Activated T-helper 2 cell treated with anti-CD3 and anti-CD28 coated beads, Interferon-gamma antibody, Interleukin-2, Interleukin-4, amounts not matched to agents 10 μg/mL and 5 μg/mL and 100 μg/mL, durations not matched to agents 14 hours and 24 hours and 36 hours (primary cell): ENCODE measurements around the gene CCL7. TPM values are rescaled to one million over a fixed set of nuclear protein-coding genes. Genes with fewer than 3 reads are reported as not detected.

ENCODE experiments used
- DNase-seq: peaks from one replicate; pipeline ENCODE4 v3.0.0; 2021; ENCODE audit warnings: low spot score
- H3K27ac Mint-ChIP-seq: one replicate; pipeline ENCODE4 v1.8.0; 2021; ENCODE audit warnings: mixed read lengths
- H3K27me3 Mint-ChIP-seq: one replicate; pipeline ENCODE4 v1.8.0; 2021; ENCODE audit warnings: low read depth, mixed read lengths
- H3K36me3 Mint-ChIP-seq: one replicate; pipeline ENCODE4 v1.8.0; 2021; ENCODE audit warnings: low read depth, mixed read lengths
- H3K4me1 Mint-ChIP-seq: one replicate; pipeline ENCODE4 v1.8.0; 2021; ENCODE audit warnings: low read depth, mixed read lengths
- H3K4me3 Mint-ChIP-seq: one replicate; pipeline ENCODE4 v1.8.0; 2021; ENCODE audit warnings: low read depth, mild to moderate bottlenecking, moderate library complexity, mixed read lengths
- H3K9me3 Mint-ChIP-seq: one replicate; pipeline ENCODE4 v1.8.0; 2021; ENCODE audit warnings: mixed read lengths
- intact Hi-C: fragments of 100-400 bp; cut with micrococcal nuclease; formaldehyde crosslinking; loops from one replicate; pipeline ENCODE4 v1.15.1; 2023
- total RNA-seq: library from RNA; stranded (reverse); gene quantifications from 2 replicates; pipeline ENCODE4 v1.2.3, GENCODE V29; 2022

The CCL7 gene
- total RNA-seq, 1 donor from 2014 or later: not detected

- Mint-ChIP-seq H3K4me3 (no peak overlapping the region), H3K27me3 (peaks cover 19% of the 10 kb centered on the region), H3K4me1 (no peaks in the 10 kb centered on the region), H3K27ac (no peak overlapping the region), H3K9me3 (no peaks in the 10 kb centered on the region), H3K36me3 (no peaks in the 10 kb centered on the region)
- intact Hi-C loops: no loop called here
- DNase-seq: no peak
These were observed 33.6 kb upstream of the CCL7 start for GRCh38 chr17:34236281-34236892.

- Mint-ChIP-seq H3K4me3 (no peak overlapping the region), H3K27me3 (peaks cover 23% of the 10 kb centered on the region)
These were observed 32.6 kb upstream of the CCL7 start for GRCh38 chr17:34237458-34237857.

GRCh38 chr17:34241062-34241461 lies 29.0 kb upstream of the CCL7 start:
- Mint-ChIP-seq H3K36me3 (no peaks in the 10 kb centered on the region), H3K4me3 (no peak overlapping the region), H3K4me1 (no peaks in the 10 kb centered on the region), H3K9me3 (no peaks in the 10 kb centered on the region), H3K27me3 (peaks cover 11% of the 10 kb centered on the region), H3K27ac (no peak overlapping the region)
- DNase-seq: no peak
- intact Hi-C loops: no loop called here

More at GRCh38 chr17:34237458-34237857, 32.6 kb upstream of the CCL7 start:
- intact Hi-C loops: no loop called here
- Mint-ChIP-seq H3K4me1 (no peaks in the 10 kb centered on the region), H3K9me3 (no peaks in the 10 kb centered on the region), H3K36me3 (no peaks in the 10 kb centered on the region), H3K27ac (no peak overlapping the region)
- no peak for DNase-seq

- Mint-ChIP-seq H3K27me3 (peaks cover 11% of the 10 kb centered on the region), H3K36me3 (no peaks in the 10 kb centered on the region), H3K9me3 (no peaks in the 10 kb centered on the region), H3K27ac (no peak overlapping the region), H3K4me1 (no peaks in the 10 kb centered on the region), H3K4me3 (no peak overlapping the region)
- intact Hi-C loops: no loop called here
- no peak for DNase-seq
These were observed 27.2 kb upstream of the CCL7 start for GRCh38 chr17:34242587-34243363.

- H3K4me3 Mint-ChIP-seq: no peak overlapping the region
- H3K9me3 Mint-ChIP-seq: no peaks in the 10 kb centered on the region
- no peak overlapping the region for H3K27ac Mint-ChIP-seq
- no peaks in the 10 kb centered on the region for H3K4me1 Mint-ChIP-seq
- DNase-seq: no peak
- H3K36me3 Mint-ChIP-seq: no peaks in the 10 kb centered on the region
- intact Hi-C loops: no loop called here
- peaks cover 11% of the 10 kb centered on the region for H3K27me3 Mint-ChIP-seq
These were observed 26.4 kb upstream of the CCL7 start for GRCh38 chr17:34243364-34244320.

GRCh38 chr17:34245351-34245905 lies 24.6 kb upstream of the CCL7 start:
- intact Hi-C loops: no loop called here
- no peak overlapping the region for H3K27ac Mint-ChIP-seq
- no peaks in the 10 kb centered on the region for H3K36me3 Mint-ChIP-seq
- DNase-seq: no peak
- H3K4me1 Mint-ChIP-seq: no peaks in the 10 kb centered on the region
- no peak overlapping the region for H3K4me3 Mint-ChIP-seq
- H3K27me3 Mint-ChIP-seq: peaks cover 9% of the 10 kb centered on the region
- H3K9me3 Mint-ChIP-seq: no peaks in the 10 kb centered on the region

- peaks cover 11% of the 10 kb centered on the region for H3K27me3 Mint-ChIP-seq
These were observed 23.6 kb upstream of the CCL7 start for GRCh38 chr17:34246446-34246845.

GRCh38 chr17:34246881-34247280 lies 23.1 kb upstream of the CCL7 start:
- Mint-ChIP-seq H3K27ac (no peak overlapping the region), H3K4me1 (no peaks in the 10 kb centered on the region), H3K4me3 (no peak overlapping the region), H3K27me3 (peaks cover 10% of the 10 kb centered on the region), H3K9me3 (no peaks in the 10 kb centered on the region), H3K36me3 (no peaks in the 10 kb centered on the region)
- no peak for DNase-seq
- intact Hi-C loops: no loop called here

More at GRCh38 chr17:34246446-34246845, 23.6 kb upstream of the CCL7 start:
- H3K4me1 Mint-ChIP-seq: no peaks in the 10 kb centered on the region
- H3K36me3 Mint-ChIP-seq: no peaks in the 10 kb centered on the region
- no peak overlapping the region for H3K4me3 Mint-ChIP-seq
- H3K9me3 Mint-ChIP-seq: no peaks in the 10 kb centered on the region
- DNase-seq: no peak
- no peak overlapping the region for H3K27ac Mint-ChIP-seq
- intact Hi-C loops: no loop called here

GRCh38 chr17:34248511-34249024 lies 21.5 kb upstream of the CCL7 start:
- H3K36me3 Mint-ChIP-seq: no peaks in the 10 kb centered on the region
- H3K27ac Mint-ChIP-seq: no peak overlapping the region
- H3K4me3 Mint-ChIP-seq: no peak overlapping the region
- H3K9me3 Mint-ChIP-seq: no peaks in the 10 kb centered on the region
- no peak for DNase-seq
- H3K4me1 Mint-ChIP-seq: peaks cover 4% of the 10 kb centered on the region
- intact Hi-C loops: no loop called here
- H3K27me3 Mint-ChIP-seq: peaks cover 16% of the 10 kb centered on the region

- no peak overlapping the region for H3K27ac Mint-ChIP-seq
- intact Hi-C loops: no loop called here
- H3K27me3 Mint-ChIP-seq: peaks cover 20% of the 10 kb centered on the region
- peaks cover 4% of the 10 kb centered on the region for H3K4me1 Mint-ChIP-seq
- no peaks in the 10 kb centered on the region for H3K9me3 Mint-ChIP-seq
- no peaks in the 10 kb centered on the region for H3K36me3 Mint-ChIP-seq
- H3K4me3 Mint-ChIP-seq: no peak overlapping the region
- no peak for DNase-seq
These were observed 21.0 kb upstream of the CCL7 start for GRCh38 chr17:34249061-34249460.

GRCh38 chr17:34249478-34249877 lies 20.5 kb upstream of the CCL7 start:
- Mint-ChIP-seq H3K4me1 (peaks cover 4% of the 10 kb centered on the region), H3K9me3 (no peaks in the 10 kb centered on the region), H3K27ac (no peak overlapping the region), H3K36me3 (no peaks in the 10 kb centered on the region), H3K27me3 (peaks cover 23% of the 10 kb centered on the region), H3K4me3 (no peak overlapping the region)
- no peak for DNase-seq
- intact Hi-C loops: no loop called here

GRCh38 chr17:34251186-34251585 lies 18.8 kb upstream of the CCL7 start:
- intact Hi-C loops: loop anchor here (5.0 kb wide), 1 partner anchor 49 kb away; no protein-coding TSS in a partner anchor
- peaks cover 35% of the 10 kb centered on the region for H3K27me3 Mint-ChIP-seq
- no peak overlapping the region for H3K4me3 Mint-ChIP-seq
- no peaks in the 10 kb centered on the region for H3K36me3 Mint-ChIP-seq
- H3K4me1 Mint-ChIP-seq: peaks cover 4% of the 10 kb centered on the region
- no peak overlapping the region for H3K27ac Mint-ChIP-seq
- DNase-seq: no peak
- no peaks in the 10 kb centered on the region for H3K9me3 Mint-ChIP-seq
